ENCODE measurements around the gene GRID2.
"Not testable (repeated sequence)": the region's sequence is repeated elsewhere in the genome, so short reads cannot be mapped to it uniquely, and the experiment has no call there.

The GRID2 gene

GRCh38 chr4:92305878-92306520, 2.2 kb downstream of the GRID2 start:
- no peak for DNase-seq

GRCh38 chr4:92307181-92307580, 3.4 kb downstream of the GRID2 start:
- no peak for DNase-seq

GRCh38 chr4:92307866-92308265, 4.1 kb downstream of the GRID2 start:
- DNase-seq = no peak

- no peak for DNase-seq
These were observed 13.3 kb downstream of the GRID2 start for GRCh38 chr4:92317047-92317446.

- DNase-seq = no peak
These were observed 24.3 kb downstream of the GRID2 start for GRCh38 chr4:92328095-92328494.

- DNase-seq = no peak
These were observed 29.2 kb downstream of the GRID2 start for GRCh38 chr4:92333016-92333415.

- DNase-seq = no peak
These were observed 31.1 kb downstream of the GRID2 start for GRCh38 chr4:92334716-92335350.

- no peak for DNase-seq
These were observed 35.9 kb downstream of the GRID2 start for GRCh38 chr4:92339676-92340075.

- no peak for DNase-seq
These were observed 40.5 kb downstream of the GRID2 start for GRCh38 chr4:92344216-92344615.

GRCh38 chr4:92346289-92346688, 42.5 kb downstream of the GRID2 start:
- DNase-seq = no peak

- DNase-seq = no peak
These were observed 54.2 kb downstream of the GRID2 start for GRCh38 chr4:92357966-92358365.

- no peak for DNase-seq
These were observed 55.7 kb downstream of the GRID2 start for GRCh38 chr4:92359491-92359890.

GRCh38 chr4:92362028-92362427, 58.3 kb downstream of the GRID2 start:
- no peak for DNase-seq

- no peak for DNase-seq
These were observed 64.9 kb downstream of the GRID2 start for GRCh38 chr4:92368653-92369052.

GRCh38 chr4:92381616-92382015, 77.8 kb downstream of the GRID2 start:
- no peak for DNase-seq

GRCh38 chr4:92382128-92382527, 78.4 kb downstream of the GRID2 start:
- DNase-seq = no peak

GRCh38 chr4:92387459-92388069, 83.8 kb downstream of the GRID2 start:
- peak; percentile 21 for DNase-seq

- DNase-seq = no peak
These were observed 95.3 kb downstream of the GRID2 start for GRCh38 chr4:92399032-92399431.

- not testable (repeated sequence) for DNase-seq
These were observed 99.8 kb downstream of the GRID2 start for GRCh38 chr4:92403525-92403924.

GRCh38 chr4:92406488-92406887, 102.7 kb downstream of the GRID2 start:
- DNase-seq = no peak

- peak; percentile 9 for DNase-seq
These were observed 118.2 kb downstream of the GRID2 start for GRCh38 chr4:92421920-92422319.

GRCh38 chr4:92433272-92433758, 129.5 kb downstream of the GRID2 start:
- no peak for DNase-seq

GRCh38 chr4:92438722-92439121, 135.0 kb downstream of the GRID2 start:
- DNase-seq = not testable (repeated sequence)

GRCh38 chr4:92442131-92442530, 138.4 kb downstream of the GRID2 start:
- not testable (repeated sequence) for DNase-seq

Data from activated CD4-positive, alpha-beta T cell treated with anti-CD3 and anti-CD28 coated beads, Interleukin-2, amount 50 U/mL, for 16 hours (primary cell).